Hippocampal formation (tissue), 2 donors: ENCODE results near the gene POU2F1.
"Not testable (repeated sequence)": the region's sequence is repeated elsewhere in the genome, so short reads cannot be mapped to it uniquely, and the experiment has no call there.

Source experiments
- DNase-seq, 2 donors: peaks; one replicate each; lab custom pipeline; 2025; lab: John Stamatoyannopoulos, UW

Gene POU2F1

GRCh38 chr1:167205306-167206050, 15.2 kb upstream of the POU2F1 start:
- DNase-seq = not testable (repeated sequence)

- DNase-seq = no peak
Measured at GRCh38 chr1:167206166-167206835, 14.4 kb upstream of the POU2F1 start.

DNA sequence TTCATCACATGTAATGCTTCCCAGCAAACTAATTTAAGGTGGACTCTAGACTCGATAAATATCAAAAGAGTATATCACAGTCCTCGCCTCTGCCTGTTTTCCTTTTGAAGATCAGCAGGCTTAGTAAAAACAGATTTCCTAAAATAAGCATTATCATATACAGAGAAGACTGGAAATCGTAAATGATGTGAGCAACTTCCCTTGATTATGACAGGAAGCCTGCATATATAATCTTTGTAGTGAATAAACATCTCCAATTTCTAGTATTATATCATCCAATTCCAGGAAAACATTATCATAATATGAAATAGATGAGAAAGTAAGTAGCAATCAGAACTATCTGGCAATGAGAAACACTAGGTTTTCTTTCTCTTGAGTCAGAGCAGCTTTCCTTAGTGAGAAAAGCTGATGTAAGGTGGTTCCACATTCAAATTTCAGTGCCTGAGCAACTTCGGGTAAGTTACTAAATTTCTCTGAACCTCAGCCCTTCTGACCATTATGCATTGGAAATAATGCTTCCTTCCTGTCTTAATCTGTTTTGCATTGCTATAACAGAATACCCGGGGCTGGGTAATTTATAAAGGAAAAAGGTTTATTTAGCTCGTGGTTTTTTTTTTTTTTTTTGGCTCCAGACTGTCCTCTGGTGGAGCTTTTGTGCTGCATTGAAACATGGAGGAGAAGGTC, 12.6 kb upstream of the POU2F1 start:
- no peak for DNase-seq

- DNase-seq = no peak
Measured at GRCh38 chr1:167208624-167208976, 12.1 kb upstream of the POU2F1 start.

DNA sequence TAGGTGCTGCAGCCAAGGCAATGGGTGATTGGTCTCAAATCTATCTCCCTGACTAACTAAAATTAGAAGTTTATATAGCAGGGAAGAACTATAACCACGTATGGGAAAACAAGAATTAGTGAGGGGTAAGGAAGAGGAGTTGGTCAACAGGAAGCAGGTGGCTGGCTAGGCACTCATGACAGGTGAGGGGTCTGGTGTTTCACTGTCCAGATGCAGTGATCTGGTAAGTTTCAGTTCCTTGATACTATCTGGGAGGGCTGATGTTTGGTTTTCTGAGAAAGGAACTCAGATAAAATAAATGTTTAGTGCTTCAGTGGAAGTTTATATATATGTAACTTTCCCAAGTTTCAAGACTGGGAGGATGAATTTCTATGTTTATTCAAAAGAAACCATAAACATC, 11.6 kb upstream of the POU2F1 start:
- DNase-seq = no peak

- DNase-seq = no peak
Measured at GRCh38 chr1:167210966-167211674, 9.6 kb upstream of the POU2F1 start.

DNA sequence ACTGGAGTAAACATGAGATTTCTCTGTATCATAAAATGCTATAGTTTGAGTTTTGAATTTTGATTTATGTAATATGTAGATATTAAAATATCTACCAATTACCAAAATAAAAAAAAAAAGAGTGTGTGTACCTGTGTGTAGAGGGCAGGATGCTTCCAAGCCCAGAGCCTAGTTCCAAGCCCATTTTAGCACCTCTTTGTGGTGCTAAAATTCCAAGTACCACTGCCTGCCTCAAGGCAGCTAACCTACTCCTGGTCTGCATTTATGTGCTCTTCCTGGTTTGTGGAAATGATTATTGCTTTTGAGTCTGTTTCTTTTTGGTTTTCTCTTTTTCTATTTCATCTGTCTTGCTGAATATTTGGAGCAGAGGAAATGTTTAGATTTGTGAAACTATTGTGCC, 8.7 kb upstream of the POU2F1 start:
- no peak for DNase-seq

- DNase-seq = no peak
Measured at GRCh38 chr1:167216809-167217208, 3.9 kb upstream of the POU2F1 start.

DNA sequence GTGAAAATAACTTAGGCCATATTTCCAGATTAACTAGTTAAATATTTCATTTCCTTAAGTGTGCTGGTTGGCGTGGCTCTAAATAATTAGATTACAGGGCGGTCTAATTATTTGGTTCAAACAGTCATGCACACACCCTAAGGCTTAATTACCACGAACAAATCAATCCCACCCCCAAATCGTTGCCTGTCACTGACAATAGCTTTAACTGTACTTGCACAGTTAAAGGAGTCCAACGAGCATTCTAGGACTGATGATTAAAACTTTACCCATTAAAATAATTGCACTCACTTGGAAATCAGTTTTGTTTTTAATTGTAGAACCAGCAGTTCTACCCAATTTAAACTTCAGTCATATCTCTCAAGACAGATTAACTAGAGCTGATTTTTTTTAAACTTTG, 1.5 kb upstream of the POU2F1 start:
- no peak for DNase-seq

DNA sequence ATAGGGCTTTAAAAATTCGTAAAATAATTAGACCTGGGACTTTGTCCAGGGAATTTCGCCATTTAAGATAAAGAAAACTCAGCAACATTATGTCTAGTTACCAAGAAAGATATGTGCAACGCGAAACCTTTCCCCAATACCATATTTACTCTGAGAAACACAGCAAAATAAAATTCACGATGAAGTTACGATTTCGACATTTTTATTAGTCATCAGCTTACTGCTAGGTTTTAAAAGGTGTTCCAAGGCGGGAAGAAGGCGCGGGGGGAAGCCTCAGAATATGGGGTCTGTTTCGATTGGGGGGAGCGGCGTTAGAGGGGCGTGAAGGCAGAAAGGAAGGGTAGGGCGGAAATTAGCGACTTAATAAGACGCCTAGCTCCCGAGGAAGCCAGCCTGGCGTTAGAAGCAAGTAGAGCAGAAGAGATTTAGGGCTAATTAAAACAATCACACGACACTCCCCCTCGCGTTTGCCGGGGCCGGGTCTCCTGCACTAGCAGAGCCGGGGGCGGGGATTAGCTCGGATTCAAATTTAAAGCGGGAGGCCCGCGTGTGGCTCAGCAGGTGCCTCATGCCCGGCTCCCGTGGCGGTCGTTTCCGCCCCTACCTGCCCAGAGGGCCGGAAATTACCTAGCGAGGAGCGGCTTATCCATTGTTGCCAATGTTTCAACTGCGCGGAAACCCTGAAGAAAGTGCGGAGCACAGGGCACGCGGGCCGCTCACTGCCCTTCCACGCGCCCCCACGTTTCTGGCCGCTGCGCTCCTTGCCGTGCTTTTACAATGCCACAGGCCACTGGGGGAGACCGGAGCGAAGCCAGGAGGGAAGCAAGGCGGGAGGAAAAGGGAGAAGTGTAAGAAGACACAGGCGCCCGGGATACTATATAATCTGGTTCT, 795 bp upstream of the POU2F1 start:
- peak; percentile 59 to 73 for DNase-seq

DNA sequence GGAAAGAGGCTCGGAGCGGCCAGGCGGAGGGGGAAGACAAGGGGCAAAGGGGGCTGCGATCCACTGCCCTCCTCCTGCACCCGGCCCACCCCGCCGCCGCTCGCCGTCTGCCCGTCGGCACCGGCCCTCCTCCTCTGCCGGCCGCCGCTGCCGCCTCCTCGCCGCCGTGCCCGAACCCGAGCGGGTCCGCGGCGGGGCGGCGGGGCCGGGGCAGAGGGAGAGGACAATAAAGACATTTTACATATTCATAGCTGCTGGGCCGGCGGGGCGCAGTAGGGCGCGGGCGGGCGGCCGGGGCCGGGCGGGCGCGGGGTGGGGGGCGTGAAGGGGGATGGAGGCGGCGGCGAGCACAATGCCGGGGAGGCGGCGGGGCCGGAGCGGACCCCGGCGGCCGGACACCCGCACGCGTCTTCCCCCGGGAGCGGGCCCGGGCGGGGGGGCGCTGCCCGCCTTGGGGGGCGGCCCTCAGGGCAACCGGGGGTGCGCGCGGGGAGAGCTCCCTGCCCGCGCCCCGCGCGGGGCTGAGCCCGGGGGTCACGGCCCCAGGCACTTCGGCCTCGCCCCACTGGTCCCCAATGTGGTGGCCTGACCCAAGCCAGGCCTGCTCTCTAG, 546 bp downstream of the POU2F1 start:
- no peak for DNase-seq

GRCh38 chr1:167221738-167222610, 1.3 kb downstream of the POU2F1 start:
- DNase-seq = peak; percentile 57 to 62

- no peak for DNase-seq
Measured at GRCh38 chr1:167223144-167224103, 2.7 kb downstream of the POU2F1 start.

DNA sequence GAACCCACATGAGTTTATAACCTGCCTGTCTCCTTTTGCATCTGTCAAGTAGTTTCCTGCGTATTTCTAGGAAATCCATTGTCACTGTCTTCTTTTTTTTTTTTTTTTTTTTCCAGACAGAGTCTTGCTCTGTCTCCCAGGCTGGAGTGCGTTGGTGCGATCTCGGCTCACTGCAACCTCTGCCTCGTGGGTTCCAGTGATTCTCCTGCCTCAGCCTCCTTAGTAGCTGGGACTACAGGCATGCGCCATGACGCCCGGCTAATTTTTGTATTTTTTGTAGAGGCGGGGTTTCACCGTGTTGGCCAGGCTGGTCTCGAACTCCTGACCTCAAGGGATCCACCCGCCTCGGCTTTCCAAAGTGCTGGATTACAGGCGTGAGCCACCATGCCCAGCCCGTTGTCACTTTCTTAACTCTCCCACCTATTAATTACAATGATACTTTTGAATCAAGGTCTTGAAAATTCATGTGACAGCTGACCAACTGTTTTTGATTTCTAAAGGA, 4.1 kb downstream of the POU2F1 start:
- not testable (repeated sequence) for DNase-seq

DNA sequence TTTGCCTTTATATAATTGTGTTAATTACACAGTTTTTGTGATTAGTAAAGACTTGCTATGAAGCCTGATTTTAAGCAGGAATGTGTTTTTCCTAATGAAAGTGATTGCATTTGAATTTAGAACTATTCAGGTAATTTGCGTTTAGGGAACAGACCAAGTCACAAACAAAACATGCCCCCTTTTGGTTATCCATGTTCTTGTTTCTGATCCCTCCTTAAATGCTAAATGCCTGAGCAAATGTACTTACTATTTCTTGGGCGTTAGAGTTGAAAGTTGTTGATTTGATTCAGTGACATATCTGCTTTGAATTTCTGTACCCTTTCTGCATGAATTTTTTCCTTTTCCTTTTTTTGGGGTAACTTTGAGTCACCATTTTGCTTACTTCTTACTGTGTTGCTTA, 5.2 kb downstream of the POU2F1 start:
- no peak for DNase-seq

DNA sequence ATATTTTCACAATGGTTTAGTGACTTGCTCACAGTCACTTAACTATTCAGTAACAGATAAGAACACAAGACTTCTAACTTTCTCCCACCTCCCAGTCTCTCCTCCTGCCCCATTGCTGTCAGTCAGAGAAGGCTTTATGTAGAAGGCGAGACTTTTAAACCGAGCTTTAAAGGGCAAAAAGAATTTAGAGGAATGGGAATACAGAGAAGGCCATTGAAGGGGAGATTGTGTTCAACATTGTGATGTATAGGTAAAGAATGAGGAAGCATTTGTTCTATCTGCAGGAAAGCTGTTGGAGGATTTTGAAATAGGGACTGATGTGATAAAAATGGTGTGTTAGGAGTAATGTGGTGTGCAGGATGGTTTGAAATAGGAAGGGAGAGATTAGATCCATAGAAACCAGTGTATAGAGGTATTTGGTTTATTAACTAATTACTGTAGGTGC, 7.3 kb downstream of the POU2F1 start:
- DNase-seq = no peak

- no peak for DNase-seq
Measured at GRCh38 chr1:167229719-167230385, 9.2 kb downstream of the POU2F1 start.

GRCh38 chr1:167230437-167230836, 9.8 kb downstream of the POU2F1 start:
- DNase-seq = no peak
